B cell (primary cell): ENCODE results near the gene SYNJ2. TPM values are rescaled to one million over a fixed set of nuclear protein-coding genes. Genes with fewer than 3 reads are reported as not detected.

Source experiments
- ATAC-seq: fragments of 200-7000 bp; cut with Tn5 transposase; one replicate; pipeline ENCODE4 v1.10.0; 2021; ENCODE audit warnings: low read depth, mild to moderate bottlenecking, moderate number of reproducible peaks, moderate library complexity
- CTCF ChIA-PET: fragments of 350-600 bp; sonication (Branson Sonifier 250); formaldehyde crosslinking; loops from one replicate; lab custom pipeline; 2021; ENCODE audit warnings: antibody characterized with exemption, inconsistent platforms; lab: Charles Lee
- POLR2A ChIA-PET: fragments of 350-600 bp; sonication (Branson Sonifier 250); formaldehyde crosslinking; loops from one replicate; lab custom pipeline; 2021; ENCODE audit warnings: antibody characterized with exemption; lab: Charles Lee
- DNase-seq: peaks from one replicate; pipeline ENCODE4 v3.0.0; 2013
- H2AFZ ChIP-seq: 2 replicates; pipeline ENCODE4 v1.6.1; 2012; ENCODE audit warnings: mild to moderate bottlenecking, low read depth, low read length; ENCODE audit not compliant: insufficient read depth, poor library complexity, severe bottlenecking
- H3K27ac ChIP-seq, 2 donors: 1 replicate in 1 of 2; 2 replicates in 1 of 2; pipeline ENCODE4 v1.5.1; 2012 to 2013; ENCODE audit warnings: low read length in 2 of 2, mild to moderate bottlenecking in 2 of 2, moderate library complexity in 1 of 2
- H3K27me3 ChIP-seq, 4 experiments: fragments of 200-600 bp in 1 of 4; sonication (generic) in 1 of 4; replicated peaks in 1 of 4; 1 replicate in 2 of 4; 2 replicates in 2 of 4; pipeline versions ENCODE4 v1.6.1 to v1.7.0; 2013 to 2016; ENCODE audit warnings: low read length in 3 of 4, mild to moderate bottlenecking in 2 of 4, mixed read lengths in 1 of 4, moderate library complexity in 1 of 4; ENCODE audit not compliant: insufficient read depth in 4 of 4, control insufficient read depth in 3 of 4; ENCODE audit errors: control extremely low read depth in 1 of 4
- H3K36me3 ChIP-seq, 2 experiments: replicated peaks in 1 of 2; 1 replicate in 1 of 2; 2 replicates in 1 of 2; pipeline versions ENCODE4 v1.6.1 to v1.7.1; 2013; ENCODE audit warnings: low read length in 1 of 2; ENCODE audit not compliant: insufficient read depth in 2 of 2, control insufficient read depth in 1 of 2; ENCODE audit errors: control extremely low read depth in 1 of 2, extremely low read depth in 1 of 2
- H3K4me1 ChIP-seq, 2 donors: fragments of 200-600 bp in 1 of 2; sonication (generic) in 1 of 2; 1 replicate in 1 of 2; 2 replicates in 1 of 2; pipeline versions ENCODE4 v1.5.1 to v1.6.1; 2013 to 2017; ENCODE audit warnings: low read length in 2 of 2; ENCODE audit not compliant: control insufficient read depth in 2 of 2, insufficient read depth in 2 of 2
- H3K4me2 ChIP-seq: replicated peaks from 2 replicates; pipeline ENCODE3; 2012; ENCODE audit warnings: mild to moderate bottlenecking, low read depth, low read length; ENCODE audit not compliant: poor library complexity, severe bottlenecking
- H3K4me3 ChIP-seq, 5 experiments: fragments of 200-600 bp in 1 of 5; sonication (generic) in 1 of 5; 1 replicate in 3 of 5; 2 replicates in 2 of 5; pipeline versions ENCODE4 v1.5.1 to v1.7.0; 2011 to 2016; ENCODE audit warnings: low read length in 4 of 5, mild to moderate bottlenecking in 4 of 5, low read depth in 2 of 5, control low read depth in 1 of 5, moderate library complexity in 1 of 5; ENCODE audit not compliant: insufficient read depth in 1 of 5; ENCODE audit errors: control extremely low read depth in 1 of 5, extremely low read depth in 1 of 5
- H3K79me2 ChIP-seq: fragments of 200-600 bp; sonication (generic); one replicate; pipeline ENCODE4 v1.6.0; 2016; ENCODE audit warnings: low read length; ENCODE audit not compliant: control insufficient read depth, insufficient read depth
- H3K9ac ChIP-seq: fragments of 200-600 bp; sonication (generic); 2 replicates; pipeline ENCODE4 v1.6.1; 2017; ENCODE audit warnings: mild to moderate bottlenecking, low read length, moderate library complexity
- H3K9me3 ChIP-seq, 3 donors: one replicate each; pipeline versions ENCODE4 v1.6.1 to v1.7.1; 2013; ENCODE audit warnings: low read length in 2 of 3; ENCODE audit not compliant: control insufficient read depth in 2 of 3, insufficient read depth in 1 of 3; ENCODE audit errors: control extremely low read depth in 1 of 3
- H4K20me1 ChIP-seq: 2 replicates; pipeline ENCODE4 v1.6.0; 2012; ENCODE audit warnings: mild to moderate bottlenecking, low read length; ENCODE audit not compliant: insufficient read depth, control insufficient read depth, poor library complexity, severe bottlenecking
- H3K27ac Mint-ChIP-seq: one replicate; pipeline ENCODE4 v1.8.0; 2021; ENCODE audit warnings: mixed read lengths
- H3K27me3 Mint-ChIP-seq: one replicate; pipeline ENCODE4 v1.8.0; 2021; ENCODE audit warnings: mixed read lengths
- H3K4me1 Mint-ChIP-seq: one replicate; pipeline ENCODE4 v1.8.0; 2021; ENCODE audit warnings: mixed read lengths
- H3K4me3 Mint-ChIP-seq: one replicate; pipeline ENCODE4 v1.8.0; 2021; ENCODE audit warnings: mixed read lengths
- H3K9me3 Mint-ChIP-seq: one replicate; pipeline ENCODE4 v1.8.0; 2022; ENCODE audit warnings: mixed read lengths; ENCODE audit not compliant: insufficient read depth
- EZH2 ChIP-seq: IDR thresholded peaks from 2 replicates; pipeline ENCODE4 v1.6.1; 2012; ENCODE audit warnings: borderline replicate concordance, low read depth, mild to moderate bottlenecking, moderate library complexity, low read length; ENCODE audit not compliant: insufficient read depth, poor library complexity, severe bottlenecking
- WGBS: methylation state at CpG from one replicate; pipeline ENCODE4 v1.1.5; 2013; ENCODE audit warnings: missing lambda C conversion rate; ENCODE audit not compliant: insufficient coverage; 5-methylcytosine and 5-hydroxymethylcytosine counted together
- intact Hi-C: fragments of 100-400 bp; cut with micrococcal nuclease; formaldehyde crosslinking; loops from one replicate; pipeline ENCODE4 v1.10.0; 2022
- polyA plus RNA-seq: library from polyadenylated mRNA; depleted of rRNA; stranded (reverse); fragments of >200 nt; gene quantifications from 2 replicates; pipeline ENCODE4 v1.2.3, GENCODE V29; 2012
- total RNA-seq, 2 donors: library from RNA; stranded (reverse); fragments of 120-200 nt in 1 of 2; gene quantifications; 1 replicate in 1 of 2; 2 replicates in 1 of 2; pipeline versions ENCODE4 v1.2.3 to v1.2.4, GENCODE V29; 2013 to 2022
- TF ChIP-seq, protein P1 (sequence below): fragments of 200-600 bp; IDR thresholded peaks from one replicate; pipeline ENCODE4 v1.8.0; 2022; ENCODE audit warnings: antibody characterized with exemption, mild to moderate bottlenecking

The SYNJ2 gene
- total and polyA plus RNA-seq, 2 donors (not counting 1 experiment from before 2014, with no cell fraction given): 5.2 to 11.4 TPM

DNA sequence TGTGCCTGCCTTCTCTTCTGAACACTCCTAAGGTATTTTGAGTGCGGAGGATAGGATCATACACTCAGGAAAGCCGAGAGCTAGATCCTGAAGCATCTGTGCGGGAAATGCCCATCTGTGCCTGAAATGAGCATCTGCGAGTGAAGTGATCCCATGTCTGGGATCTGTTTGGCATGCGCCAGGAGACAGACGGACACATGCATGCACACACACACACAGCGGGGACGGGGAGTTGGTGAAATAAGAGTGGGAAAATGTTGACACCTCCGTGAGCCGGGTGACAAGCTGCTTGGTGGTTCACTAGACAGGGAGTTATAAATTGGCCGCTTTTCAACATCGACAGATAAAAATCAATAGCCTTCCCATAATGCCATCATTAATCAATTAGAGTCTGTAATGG, 13.8 kb downstream of the SYNJ2 start:
- TF ChIP-seq, protein P1, sequence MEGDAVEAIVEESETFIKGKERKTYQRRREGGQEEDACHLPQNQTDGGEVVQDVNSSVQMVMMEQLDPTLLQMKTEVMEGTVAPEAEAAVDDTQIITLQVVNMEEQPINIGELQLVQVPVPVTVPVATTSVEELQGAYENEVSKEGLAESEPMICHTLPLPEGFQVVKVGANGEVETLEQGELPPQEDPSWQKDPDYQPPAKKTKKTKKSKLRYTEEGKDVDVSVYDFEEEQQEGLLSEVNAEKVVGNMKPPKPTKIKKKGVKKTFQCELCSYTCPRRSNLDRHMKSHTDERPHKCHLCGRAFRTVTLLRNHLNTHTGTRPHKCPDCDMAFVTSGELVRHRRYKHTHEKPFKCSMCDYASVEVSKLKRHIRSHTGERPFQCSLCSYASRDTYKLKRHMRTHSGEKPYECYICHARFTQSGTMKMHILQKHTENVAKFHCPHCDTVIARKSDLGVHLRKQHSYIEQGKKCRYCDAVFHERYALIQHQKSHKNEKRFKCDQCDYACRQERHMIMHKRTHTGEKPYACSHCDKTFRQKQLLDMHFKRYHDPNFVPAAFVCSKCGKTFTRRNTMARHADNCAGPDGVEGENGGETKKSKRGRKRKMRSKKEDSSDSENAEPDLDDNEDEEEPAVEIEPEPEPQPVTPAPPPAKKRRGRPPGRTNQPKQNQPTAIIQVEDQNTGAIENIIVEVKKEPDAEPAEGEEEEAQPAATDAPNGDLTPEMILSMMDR: no peak
- TF ChIP-seq EZH2: no peak
- Histone ChIP-seq H3K27me3 (no peaks in the 10 kb centered on the region), H4K20me1 (no peaks in the 10 kb centered on the region), H3K27ac (no peak overlapping the region), H3K36me3 (no peaks in the 10 kb centered on the region), H3K4me1 (peaks cover 6 to 11% of the 10 kb centered on the region in 2 donors), H3K9ac (no peak overlapping the region), H2AFZ (no peak overlapping the region), H3K9me3 (no peaks in the 10 kb centered on the region), H3K4me2 (no peak overlapping the region), H3K79me2 (peaks cover 17% of the 10 kb centered on the region), H3K4me3 (no peak overlapping the region)
- no peak overlapping the region for H3K27ac Mint-ChIP-seq
- H3K4me1 Mint-ChIP-seq: peaks cover 18% of the 10 kb centered on the region
- DNase-seq (no peak), ATAC-seq (no peak)
- H3K27me3 Mint-ChIP-seq: no peaks in the 10 kb centered on the region
- H3K9me3 Mint-ChIP-seq: no peaks in the 10 kb centered on the region
- POLR2A ChIA-PET: no interaction called here
- WGBS: 100% methylated on average over 1 of the region's 12 CpGs
- intact Hi-C loops: no loop called here
- CTCF ChIA-PET: interaction anchor here (1.0 to 1.5 kb wide), 2 partner anchors 15 to 31 kb away, joined by 3 to 4 read pairs; no protein-coding TSS in a partner anchor
- H3K4me3 Mint-ChIP-seq: no peak overlapping the region

DNA sequence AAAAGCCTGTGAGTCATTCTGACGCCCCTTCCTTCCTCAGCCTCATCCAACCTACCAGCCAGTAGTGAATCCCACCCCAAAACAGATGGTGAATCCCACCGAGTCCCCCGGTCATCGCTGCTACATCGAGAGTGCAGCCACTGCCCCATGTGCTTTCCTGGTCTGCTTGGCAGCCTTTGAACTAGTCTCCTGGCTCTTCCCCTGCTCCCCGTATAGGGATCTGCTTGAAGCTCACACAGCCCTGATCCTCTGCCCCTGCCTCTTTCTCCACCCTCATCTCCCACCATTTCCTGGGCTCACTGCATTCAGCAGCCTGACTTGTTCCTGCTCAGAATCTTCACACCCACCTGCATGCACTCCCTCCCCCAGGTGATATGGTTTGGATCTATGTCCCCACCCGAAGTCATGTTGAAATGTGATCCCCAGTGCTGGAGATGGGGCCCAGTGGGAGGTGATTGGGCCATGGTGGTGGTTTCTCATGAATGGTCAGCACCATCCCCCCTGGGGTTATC, 14.6 kb downstream of the SYNJ2 start:
- Mint-ChIP-seq H3K27ac (no peak overlapping the region), H3K4me1 (peaks cover 10% of the 10 kb centered on the region), H3K4me3 (no peak overlapping the region), H3K27me3 (no peaks in the 10 kb centered on the region), H3K9me3 (no peaks in the 10 kb centered on the region)
- Histone ChIP-seq H3K27me3 (no peaks in the 10 kb centered on the region), H3K9me3 (no peaks in the 10 kb centered on the region), H2AFZ (no peak overlapping the region), H3K79me2 (peaks cover 11% of the 10 kb centered on the region), H4K20me1 (no peaks in the 10 kb centered on the region), H3K4me2 (no peak overlapping the region), H3K27ac (no peak overlapping the region), H3K36me3 (no peaks in the 10 kb centered on the region), H3K9ac (no peak overlapping the region), H3K4me3 (no peak overlapping the region), H3K4me1 (peaks cover 0 to 3% of the 10 kb centered on the region in 2 donors)
- no peak for DNase-seq
- ChIA-PET CTCF (no interaction called here), POLR2A (no interaction called here)
- WGBS: 93% methylated on average over 7 of the region's 7 CpGs
- intact Hi-C loops: no loop called here
- TF ChIP-seq EZH2: no peak
- TF ChIP-seq, protein P1: no peak
- no peak for ATAC-seq
